HG03342 (cell line): ENCODE data around the gene SMKR1.
"Not testable (repeated sequence)": the region's sequence is repeated elsewhere in the genome, so short reads cannot be mapped to it uniquely, and the experiment has no call there.

ENCODE experiments used
- ATAC-seq: cut with Tn5 transposase; IDR thresholded peaks from one replicate; pipeline ENCODE4 v1.9.1; 2021; ENCODE audit warnings: mild to moderate bottlenecking, moderate library complexity; ENCODE audit not compliant: unreplicated experiment

The SMKR1 gene

GRCh38 chr7:129481376-129481775 lies 21.0 kb upstream of the SMKR1 start:
- not testable (repeated sequence) for ATAC-seq

DNA sequence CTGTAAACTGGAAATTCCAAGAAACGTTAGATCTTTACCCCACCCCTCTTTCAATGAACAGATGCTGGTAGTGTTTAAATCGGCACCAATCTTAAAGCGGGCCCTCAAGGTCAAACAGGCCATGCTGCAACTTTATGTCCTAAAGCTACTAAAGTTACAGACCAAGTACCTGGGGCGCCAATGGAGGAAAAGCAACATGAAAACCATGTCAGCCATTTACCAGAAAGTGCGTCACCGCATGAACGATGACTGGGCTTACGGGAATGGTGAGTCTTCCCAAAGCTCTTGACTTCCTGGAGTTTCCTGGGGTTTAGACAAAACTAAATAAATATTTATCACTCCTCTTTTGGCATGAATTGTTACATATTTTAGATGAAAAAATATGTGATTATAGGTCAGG lies 19.6 kb upstream of the SMKR1 start:
- no peak for ATAC-seq

DNA sequence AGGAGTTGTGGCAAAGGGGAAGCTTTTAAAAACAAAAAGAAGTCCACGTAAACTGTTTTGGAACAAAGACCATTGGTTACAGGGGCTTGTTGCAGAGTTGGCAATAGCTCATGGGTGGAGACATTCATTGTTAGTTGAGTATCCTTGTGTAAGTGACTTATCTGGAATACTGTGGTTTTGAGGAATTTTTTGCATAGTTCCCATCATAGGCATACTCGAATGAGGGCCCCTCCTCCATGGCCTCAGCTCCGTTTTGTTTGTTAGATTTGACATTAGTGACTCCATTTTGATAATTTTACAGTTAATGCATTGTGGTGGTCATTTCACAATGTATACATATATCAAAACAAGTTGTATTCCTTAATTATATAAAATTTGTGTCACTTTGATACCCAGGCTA lies 12.8 kb upstream of the SMKR1 start:
- ATAC-seq, result no peak

GRCh38 chr7:129492391-129492790 lies 9.9 kb upstream of the SMKR1 start:
- no peak for ATAC-seq

- ATAC-seq, result no peak
Measured at GRCh38 chr7:129493555-129493954, 8.8 kb upstream of the SMKR1 start.

- peak; percentile 85 for ATAC-seq
Measured at GRCh38 chr7:129494041-129494440, 8.3 kb upstream of the SMKR1 start.

DNA sequence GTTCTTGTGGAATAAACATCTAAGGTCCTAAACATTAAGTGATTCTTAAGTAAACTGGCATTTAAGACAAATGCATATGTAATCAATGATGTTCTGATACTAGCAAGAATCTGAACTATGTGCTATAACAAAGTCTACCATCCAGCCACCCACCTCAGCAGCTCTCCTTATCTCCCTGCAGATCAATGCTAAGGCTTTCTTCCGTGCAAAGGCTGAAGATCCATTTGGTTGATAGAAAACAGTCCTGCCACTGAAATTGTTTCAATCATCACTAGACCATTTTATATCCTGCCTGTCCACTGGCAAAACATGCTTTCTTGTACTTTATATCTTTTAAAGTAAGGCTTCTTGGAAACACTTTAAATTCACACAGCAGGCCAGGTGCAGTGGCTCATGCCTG lies 6.3 kb upstream of the SMKR1 start:
- no peak for ATAC-seq

- ATAC-seq, result no peak
Measured at GRCh38 chr7:129496653-129497052, 5.7 kb upstream of the SMKR1 start.

- no peak for ATAC-seq
Measured at GRCh38 chr7:129497156-129497555, 5.2 kb upstream of the SMKR1 start.

- ATAC-seq, result no peak
Measured at GRCh38 chr7:129498021-129498420, 4.3 kb upstream of the SMKR1 start.

DNA sequence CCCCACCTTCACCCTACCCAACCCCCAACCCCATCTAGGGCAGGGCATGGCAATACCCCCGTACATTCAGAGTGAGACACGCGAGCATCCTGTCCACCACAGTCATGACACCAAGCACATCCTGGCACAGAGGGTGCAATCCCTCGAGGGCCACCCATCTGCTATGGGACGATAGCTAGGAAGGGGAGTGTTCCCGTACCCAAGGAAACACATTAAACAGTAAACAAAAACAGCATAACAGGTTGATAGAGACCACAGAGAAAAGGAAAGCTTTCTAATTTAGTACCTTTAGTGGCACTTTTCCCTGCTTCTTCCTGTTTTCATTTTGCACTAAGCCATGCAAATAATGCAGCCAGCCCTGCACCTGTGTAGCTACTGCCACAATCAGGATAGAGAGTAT lies 2.3 kb upstream of the SMKR1 start:
- no peak for ATAC-seq

- no peak for ATAC-seq
Measured at GRCh38 chr7:129502708-129503685, 666 bp downstream of the SMKR1 start.

DNA sequence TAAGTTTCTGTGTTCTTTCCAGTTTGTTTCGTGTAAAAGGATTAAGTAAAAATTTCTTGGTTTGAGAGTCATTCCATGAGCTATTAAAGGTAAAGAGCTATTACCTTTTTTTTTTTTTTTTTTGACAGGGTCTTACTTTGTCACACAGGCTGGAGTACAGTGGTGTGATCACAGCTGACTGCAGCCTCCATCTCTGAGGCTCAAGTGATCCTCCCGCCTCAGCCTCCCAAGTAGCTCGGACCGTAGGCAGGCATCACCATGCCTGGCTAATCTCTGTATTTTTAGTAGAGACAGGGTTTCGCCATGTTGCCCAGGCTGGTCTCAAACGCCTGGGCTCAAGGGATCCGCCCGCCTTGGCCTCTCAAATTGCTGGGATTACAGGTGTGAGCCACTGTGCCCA lies 1.4 kb downstream of the SMKR1 start:
- no peak for ATAC-seq

- no peak for ATAC-seq
Measured at GRCh38 chr7:129512192-129512591, 9.9 kb downstream of the SMKR1 start.

- no peak for ATAC-seq
Measured at GRCh38 chr7:129513546-129513945, 11.2 kb downstream of the SMKR1 start.

- ATAC-seq, result no peak
Measured at GRCh38 chr7:129514683-129515082, 12.4 kb downstream of the SMKR1 start.

- ATAC-seq, result no peak
Measured at GRCh38 chr7:129515381-129515780, 13.1 kb downstream of the SMKR1 start.

DNA sequence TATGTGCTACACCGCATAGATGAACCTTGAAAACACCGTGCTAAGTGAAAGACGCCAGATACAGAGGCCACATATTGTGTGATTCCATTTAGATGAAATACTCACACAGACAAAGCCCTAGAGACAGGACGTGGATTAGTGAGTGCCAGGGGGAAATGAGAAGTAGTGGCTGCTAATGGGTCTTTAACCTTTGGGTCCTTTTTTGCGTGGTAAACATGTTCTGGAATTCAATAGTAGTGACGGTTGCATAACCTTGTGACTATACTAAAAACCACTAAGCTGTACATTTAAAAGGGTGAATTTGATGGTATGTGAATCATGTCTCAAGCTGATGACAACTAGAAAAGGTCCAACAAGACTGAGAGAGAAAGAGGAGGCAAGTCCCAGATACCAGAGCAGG lies 15.6 kb downstream of the SMKR1 start:
- no peak for ATAC-seq

GRCh38 chr7:129519464-129519863 lies 17.1 kb downstream of the SMKR1 start:
- no peak for ATAC-seq

DNA sequence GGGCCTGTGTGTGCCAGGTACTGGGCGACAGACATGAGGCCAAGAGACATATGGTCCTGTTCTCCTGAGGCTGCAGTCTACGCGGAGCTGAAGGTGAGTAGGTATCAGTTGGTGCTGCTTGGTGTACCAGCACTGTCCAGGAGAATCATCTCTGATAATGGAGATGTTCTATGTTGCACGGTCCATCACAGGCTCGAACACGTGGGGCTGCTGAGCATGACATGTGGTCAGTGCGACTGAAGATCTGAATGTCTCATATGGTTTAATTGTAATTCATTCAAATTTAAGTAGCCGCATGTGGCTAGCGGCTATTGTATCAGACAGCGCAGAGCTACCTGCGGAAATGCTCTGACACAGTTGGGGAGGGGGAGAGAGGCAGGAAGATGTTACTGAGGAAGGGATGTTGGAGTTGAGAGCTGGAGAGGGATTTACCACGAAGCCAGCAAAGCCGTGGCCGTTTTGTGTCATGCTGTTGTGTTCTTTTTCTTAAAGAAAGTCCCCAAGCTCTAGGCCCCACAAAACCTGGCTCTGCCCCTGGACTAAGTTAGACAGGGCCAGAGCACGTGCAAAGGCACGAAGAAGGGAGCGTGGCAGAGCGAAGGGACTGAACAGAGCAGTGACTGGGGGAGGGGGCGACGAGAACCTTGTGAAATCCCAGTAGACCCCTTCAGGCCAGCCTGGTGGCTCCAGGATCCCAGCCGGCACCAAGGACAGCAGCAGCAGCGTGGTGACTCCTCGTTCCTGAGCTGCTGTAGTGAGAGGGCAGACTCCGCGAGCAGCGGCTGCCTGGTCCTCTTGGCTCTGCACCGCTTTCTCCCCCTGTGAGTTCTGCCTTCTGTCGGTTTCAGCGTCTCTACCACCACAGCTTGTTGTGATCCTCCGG lies 20.0 kb downstream of the SMKR1 start:
- no peak for ATAC-seq

- ATAC-seq, result no peak
Measured at GRCh38 chr7:129522971-129523340, 20.6 kb downstream of the SMKR1 start.

DNA sequence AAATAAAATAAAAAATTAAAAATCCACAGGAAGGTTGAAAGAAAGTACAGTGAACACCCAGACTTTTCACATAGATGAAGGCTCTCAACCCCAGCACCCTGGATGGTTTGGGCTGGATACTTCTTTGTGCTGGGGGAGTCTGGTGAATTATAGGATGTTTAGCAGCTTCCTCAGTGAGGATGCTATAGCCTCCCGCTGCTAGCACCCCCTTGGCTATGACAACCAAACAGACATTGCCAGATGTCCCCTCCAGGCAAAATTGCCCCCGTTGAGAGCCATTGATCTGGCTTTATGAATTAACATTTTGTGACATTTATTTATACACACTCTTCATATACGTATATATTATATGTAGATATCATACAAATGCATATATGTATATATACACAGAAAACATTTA lies 21.6 kb downstream of the SMKR1 start:
- ATAC-seq, result no peak
